ENCODE results near the gene P4HTM.

The P4HTM gene

DNA sequence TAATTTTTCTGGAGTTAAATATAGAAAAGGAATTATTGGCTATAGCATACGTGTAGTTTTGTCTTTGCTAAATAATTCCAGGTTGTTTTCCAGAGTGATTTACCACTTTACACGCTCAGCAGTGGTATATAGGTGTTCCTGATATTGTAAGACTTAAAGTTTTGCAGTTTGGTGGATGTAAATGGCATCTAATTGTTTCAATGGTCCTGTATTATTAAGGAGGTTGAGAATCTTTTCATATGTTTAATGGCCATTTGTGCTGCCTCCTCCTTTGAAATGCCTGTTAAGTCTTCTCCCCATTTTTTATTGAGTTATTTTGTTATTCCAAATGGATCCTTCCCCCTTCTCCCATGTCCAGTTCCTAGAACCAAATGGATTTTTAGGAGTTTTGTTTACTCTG lies 26.4 kb upstream of the P4HTM start:
- Histone ChIP-seq H3K4me3 (ENCODE audit: low read length) (peak overlapping the region; percentile 27), H3K27me3 (ENCODE audit: control insufficient read depth, insufficient read depth, low read length) (no peaks in the 10 kb centered on the region), H3K36me3 (ENCODE audit: control insufficient read depth, low read depth, low read length) (peaks cover 19% of the 10 kb centered on the region), H3K4me1 (ENCODE audit: control insufficient read depth, low read depth, low read length) (peaks cover 11% of the 10 kb centered on the region), H3K27ac (ENCODE audit: low read length) (no peak overlapping the region), H3K9me3 (ENCODE audit: control insufficient read depth, low read depth, low read length) (no peaks in the 10 kb centered on the region), H3K9ac (ENCODE audit: low read length) (no peak overlapping the region)

- H3K27me3 ChIP-seq (ENCODE audit: control insufficient read depth, insufficient read depth, low read length): no peaks in the 10 kb centered on the region
- no peak overlapping the region for H3K27ac ChIP-seq (ENCODE audit: low read length)
- H3K9ac ChIP-seq (ENCODE audit: low read length): no peak overlapping the region
- H3K4me3 ChIP-seq (ENCODE audit: low read length): no peak overlapping the region
- peaks cover 37% of the 10 kb centered on the region for H3K36me3 ChIP-seq (ENCODE audit: control insufficient read depth, low read depth, low read length)
- H3K9me3 ChIP-seq (ENCODE audit: control insufficient read depth, low read depth, low read length): no peaks in the 10 kb centered on the region
- peaks cover 11% of the 10 kb centered on the region for H3K4me1 ChIP-seq (ENCODE audit: control insufficient read depth, low read depth, low read length)
These were observed 23.7 kb upstream of the P4HTM start for GRCh38 chr3:48966367-48966766.

DNA sequence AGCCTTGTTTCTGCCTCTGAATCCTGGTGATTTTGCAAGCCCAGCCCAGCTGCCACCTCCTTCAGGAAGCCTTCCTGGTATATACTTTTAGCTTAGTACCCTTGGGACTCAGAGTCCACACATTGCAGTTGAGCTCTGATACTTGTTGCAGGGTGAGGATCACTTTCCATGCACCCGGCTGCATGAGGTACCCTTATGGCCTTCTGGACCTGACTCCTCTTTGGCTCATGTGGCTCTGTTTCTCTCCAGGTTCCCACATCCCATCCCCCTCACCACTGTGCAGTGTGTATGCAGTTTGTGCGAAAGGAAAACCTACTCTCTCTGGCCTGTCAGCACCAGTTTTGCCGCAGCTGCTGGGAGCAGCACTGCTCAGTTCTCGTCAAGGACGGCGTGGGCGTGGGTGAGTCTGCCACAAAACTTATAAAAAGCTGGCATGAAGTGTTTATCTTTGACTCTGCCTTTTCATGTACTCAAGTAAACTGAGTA lies 23.1 kb upstream of the P4HTM start:
- Histone ChIP-seq H3K4me1 (ENCODE audit: control insufficient read depth, low read depth, low read length) (peaks cover 11% of the 10 kb centered on the region), H3K27me3 (ENCODE audit: control insufficient read depth, insufficient read depth, low read length) (no peaks in the 10 kb centered on the region), H3K4me3 (ENCODE audit: low read length) (no peak overlapping the region), H3K9me3 (ENCODE audit: control insufficient read depth, low read depth, low read length) (no peaks in the 10 kb centered on the region), H3K27ac (ENCODE audit: low read length) (no peak overlapping the region), H3K36me3 (ENCODE audit: control insufficient read depth, low read depth, low read length) (peaks cover 42% of the 10 kb centered on the region), H3K9ac (ENCODE audit: low read length) (no peak overlapping the region)

DNA sequence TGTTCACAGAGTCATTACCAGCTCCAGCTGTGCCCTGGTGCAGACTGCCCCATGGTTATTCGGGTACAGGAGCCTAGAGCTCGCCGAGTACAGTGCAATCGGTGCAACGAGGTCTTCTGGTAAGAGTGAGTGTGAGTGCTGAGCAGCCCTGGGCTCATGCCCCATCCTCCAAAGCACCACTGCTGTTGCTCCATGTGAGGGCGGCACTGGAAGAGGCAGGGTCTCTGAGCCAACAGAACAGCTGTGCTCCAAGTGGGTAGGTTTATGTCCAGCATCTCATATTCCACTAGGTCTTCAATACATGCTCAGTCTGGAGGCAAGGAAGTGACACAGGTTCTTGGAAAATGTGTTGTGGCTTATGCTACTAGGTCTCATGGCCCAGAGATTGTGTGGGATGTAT lies 19.5 kb upstream of the P4HTM start:
- Histone ChIP-seq H3K27ac (ENCODE audit: low read length) (no peak overlapping the region), H3K36me3 (ENCODE audit: control insufficient read depth, low read depth, low read length) (peaks cover 74% of the 10 kb centered on the region), H3K9ac (ENCODE audit: low read length) (no peak overlapping the region), H3K9me3 (ENCODE audit: control insufficient read depth, low read depth, low read length) (no peaks in the 10 kb centered on the region), H3K4me3 (ENCODE audit: low read length) (no peak overlapping the region), H3K27me3 (ENCODE audit: control insufficient read depth, insufficient read depth, low read length) (no peaks in the 10 kb centered on the region), H3K4me1 (ENCODE audit: control insufficient read depth, low read depth, low read length) (no peaks in the 10 kb centered on the region)

DNA sequence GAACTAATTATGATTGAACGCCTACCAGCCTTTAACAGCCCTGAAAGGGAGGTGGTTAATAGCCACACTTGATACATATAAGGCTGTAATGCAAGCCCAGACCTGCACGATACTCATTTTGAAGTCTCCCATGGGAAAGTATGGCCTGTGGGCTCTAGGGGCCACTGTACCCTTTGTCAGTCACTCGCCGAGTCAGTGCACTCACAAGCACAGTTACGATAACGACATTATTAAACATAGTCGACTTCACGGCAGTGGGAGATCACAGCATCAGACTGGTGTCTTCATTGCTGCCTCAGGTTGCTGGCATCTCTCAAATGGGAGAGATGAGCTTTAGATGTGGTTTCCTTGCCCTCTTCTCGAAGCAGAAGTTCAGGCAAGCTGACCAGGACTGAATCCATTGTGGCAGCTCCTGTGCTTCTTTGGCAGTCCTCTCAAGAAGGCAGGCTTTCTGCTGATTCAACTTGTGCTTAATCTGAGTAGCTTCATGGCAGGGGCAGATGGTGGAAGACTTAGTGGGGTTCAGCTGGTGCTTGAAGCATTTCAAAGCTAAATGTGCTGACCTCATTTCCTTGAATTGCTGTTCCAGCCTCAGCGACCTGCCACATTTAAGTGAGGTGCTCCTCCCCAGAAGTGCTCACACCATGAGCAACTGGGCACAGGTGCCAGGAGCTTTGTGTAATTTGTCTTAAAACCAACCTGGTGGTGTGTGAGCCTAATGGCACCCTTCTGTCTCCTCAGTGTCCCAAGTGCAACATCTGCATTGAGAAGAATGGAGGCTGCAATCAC lies 15.8 kb upstream of the P4HTM start:
- H3K4me1 ChIP-seq (ENCODE audit: control insufficient read depth, low read depth, low read length): no peaks in the 10 kb centered on the region
- H3K27ac ChIP-seq (ENCODE audit: low read length): no peak overlapping the region
- H3K4me3 ChIP-seq (ENCODE audit: low read length): no peak overlapping the region
- no peaks in the 10 kb centered on the region for H3K9me3 ChIP-seq (ENCODE audit: control insufficient read depth, low read depth, low read length)
- no peaks in the 10 kb centered on the region for H3K27me3 ChIP-seq (ENCODE audit: control insufficient read depth, insufficient read depth, low read length)
- H3K36me3 ChIP-seq (ENCODE audit: control insufficient read depth, low read depth, low read length): peaks cover 78% of the 10 kb centered on the region
- no peak overlapping the region for H3K9ac ChIP-seq (ENCODE audit: low read length)

DNA sequence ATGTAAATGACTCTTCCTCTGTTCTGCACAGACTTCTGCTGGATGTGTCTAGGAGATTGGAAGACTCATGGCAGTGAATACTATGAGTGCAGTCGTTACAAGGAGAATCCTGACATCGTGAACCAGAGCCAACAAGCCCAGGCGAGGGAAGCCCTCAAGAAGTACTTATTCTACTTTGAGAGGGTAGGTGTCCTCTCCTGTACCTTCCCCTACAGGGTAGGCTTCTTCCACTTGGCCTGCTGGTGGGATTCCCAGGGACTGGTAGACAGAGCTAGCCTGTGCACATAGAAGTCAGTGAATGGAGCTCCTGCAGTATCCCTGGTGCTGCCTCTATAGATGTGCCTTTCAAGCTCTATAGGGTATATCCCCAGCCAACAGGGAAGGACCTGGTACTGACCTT lies 10.6 kb upstream of the P4HTM start:
- Histone ChIP-seq H3K27ac (ENCODE audit: low read length) (no peak overlapping the region), H3K9me3 (ENCODE audit: control insufficient read depth, low read depth, low read length) (no peaks in the 10 kb centered on the region), H3K4me3 (ENCODE audit: low read length) (no peak overlapping the region), H3K36me3 (ENCODE audit: control insufficient read depth, low read depth, low read length) (peaks cover 75% of the 10 kb centered on the region), H3K9ac (ENCODE audit: low read length) (no peak overlapping the region), H3K27me3 (ENCODE audit: control insufficient read depth, insufficient read depth, low read length) (no peaks in the 10 kb centered on the region), H3K4me1 (ENCODE audit: control insufficient read depth, low read depth, low read length) (no peaks in the 10 kb centered on the region)

GRCh38 chr3:48980295-48980694 lies 9.7 kb upstream of the P4HTM start:
- Histone ChIP-seq H3K9ac (ENCODE audit: low read length) (no peak overlapping the region), H3K4me1 (ENCODE audit: control insufficient read depth, low read depth, low read length) (no peaks in the 10 kb centered on the region), H3K27me3 (ENCODE audit: control insufficient read depth, insufficient read depth, low read length) (no peaks in the 10 kb centered on the region), H3K9me3 (ENCODE audit: control insufficient read depth, low read depth, low read length) (no peaks in the 10 kb centered on the region), H3K27ac (ENCODE audit: low read length) (no peak overlapping the region), H3K4me3 (ENCODE audit: low read length) (no peak overlapping the region), H3K36me3 (ENCODE audit: control insufficient read depth, low read depth, low read length) (peaks cover 74% of the 10 kb centered on the region)

- Histone ChIP-seq H3K4me3 (ENCODE audit: low read length) (no peak overlapping the region), H3K9me3 (ENCODE audit: control insufficient read depth, low read depth, low read length) (no peaks in the 10 kb centered on the region), H3K9ac (ENCODE audit: low read length) (no peak overlapping the region), H3K27me3 (ENCODE audit: control insufficient read depth, insufficient read depth, low read length) (no peaks in the 10 kb centered on the region), H3K27ac (ENCODE audit: low read length) (no peak overlapping the region), H3K36me3 (ENCODE audit: control insufficient read depth, low read depth, low read length) (peaks cover 72% of the 10 kb centered on the region), H3K4me1 (ENCODE audit: control insufficient read depth, low read depth, low read length) (no peaks in the 10 kb centered on the region)
These were observed 8.0 kb upstream of the P4HTM start for GRCh38 chr3:48982016-48982415.

DNA sequence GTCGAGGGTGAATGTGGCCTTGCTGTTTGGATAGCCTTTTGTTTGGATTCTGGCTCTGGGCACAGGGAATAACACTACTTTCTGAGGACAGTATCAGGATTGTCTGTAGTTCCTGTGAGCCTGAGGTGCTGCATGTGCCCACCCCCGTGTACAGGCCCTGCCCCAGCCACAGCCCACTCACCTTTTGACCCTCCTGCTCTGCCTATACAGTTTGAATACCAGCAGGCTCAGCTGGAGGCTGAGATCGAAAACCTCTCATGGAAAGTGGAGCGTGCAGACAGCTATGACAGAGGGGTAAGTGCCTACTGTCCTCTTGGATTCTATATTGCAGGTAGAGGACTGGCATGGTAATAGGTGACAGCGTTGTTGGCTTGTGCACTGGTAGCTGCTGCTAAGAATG lies 7.4 kb upstream of the P4HTM start:
- H3K9me3 ChIP-seq (ENCODE audit: control insufficient read depth, low read depth, low read length): no peaks in the 10 kb centered on the region
- no peaks in the 10 kb centered on the region for H3K27me3 ChIP-seq (ENCODE audit: control insufficient read depth, insufficient read depth, low read length)
- no peak overlapping the region for H3K27ac ChIP-seq (ENCODE audit: low read length)
- H3K4me3 ChIP-seq (ENCODE audit: low read length): no peak overlapping the region
- H3K4me1 ChIP-seq (ENCODE audit: control insufficient read depth, low read depth, low read length): no peaks in the 10 kb centered on the region
- no peak overlapping the region for H3K9ac ChIP-seq (ENCODE audit: low read length)
- H3K36me3 ChIP-seq (ENCODE audit: control insufficient read depth, low read depth, low read length): peaks cover 67% of the 10 kb centered on the region

- H3K4me3 ChIP-seq (ENCODE audit: low read length): no peak overlapping the region
- peaks cover 63% of the 10 kb centered on the region for H3K36me3 ChIP-seq (ENCODE audit: control insufficient read depth, low read depth, low read length)
- no peaks in the 10 kb centered on the region for H3K27me3 ChIP-seq (ENCODE audit: control insufficient read depth, insufficient read depth, low read length)
- H3K9ac ChIP-seq (ENCODE audit: low read length): no peak overlapping the region
- no peaks in the 10 kb centered on the region for H3K4me1 ChIP-seq (ENCODE audit: control insufficient read depth, low read depth, low read length)
- no peak overlapping the region for H3K27ac ChIP-seq (ENCODE audit: low read length)
- no peaks in the 10 kb centered on the region for H3K9me3 ChIP-seq (ENCODE audit: control insufficient read depth, low read depth, low read length)
These were observed 6.9 kb upstream of the P4HTM start for GRCh38 chr3:48983096-48983495.

DNA sequence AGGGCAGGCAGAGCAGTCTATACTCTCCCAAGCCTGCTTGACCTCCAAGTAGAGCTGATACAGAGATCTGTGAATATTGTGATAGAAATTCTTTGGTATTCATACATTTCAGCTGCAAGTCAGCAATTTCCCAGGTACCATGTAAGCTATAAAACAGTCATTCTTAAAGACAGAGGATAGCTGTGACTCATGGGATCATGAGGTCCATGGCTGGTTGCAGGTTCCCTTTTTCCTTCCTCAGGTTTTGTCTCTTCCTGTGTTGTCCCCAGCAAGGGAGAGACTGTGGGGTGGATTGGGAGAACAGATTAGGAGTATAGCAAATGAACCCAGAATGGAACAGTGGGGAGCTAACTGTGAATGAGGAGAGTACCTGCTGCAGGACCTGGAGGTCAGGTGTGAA lies 5.4 kb upstream of the P4HTM start:
- Histone ChIP-seq H3K9me3 (ENCODE audit: control insufficient read depth, low read depth, low read length) (no peaks in the 10 kb centered on the region), H3K27me3 (ENCODE audit: control insufficient read depth, insufficient read depth, low read length) (no peaks in the 10 kb centered on the region), H3K36me3 (ENCODE audit: control insufficient read depth, low read depth, low read length) (peaks cover 55% of the 10 kb centered on the region), H3K9ac (ENCODE audit: low read length) (no peak overlapping the region), H3K27ac (ENCODE audit: low read length) (no peak overlapping the region), H3K4me3 (ENCODE audit: low read length) (no peak overlapping the region), H3K4me1 (ENCODE audit: control insufficient read depth, low read depth, low read length) (peaks cover 4% of the 10 kb centered on the region)

DNA sequence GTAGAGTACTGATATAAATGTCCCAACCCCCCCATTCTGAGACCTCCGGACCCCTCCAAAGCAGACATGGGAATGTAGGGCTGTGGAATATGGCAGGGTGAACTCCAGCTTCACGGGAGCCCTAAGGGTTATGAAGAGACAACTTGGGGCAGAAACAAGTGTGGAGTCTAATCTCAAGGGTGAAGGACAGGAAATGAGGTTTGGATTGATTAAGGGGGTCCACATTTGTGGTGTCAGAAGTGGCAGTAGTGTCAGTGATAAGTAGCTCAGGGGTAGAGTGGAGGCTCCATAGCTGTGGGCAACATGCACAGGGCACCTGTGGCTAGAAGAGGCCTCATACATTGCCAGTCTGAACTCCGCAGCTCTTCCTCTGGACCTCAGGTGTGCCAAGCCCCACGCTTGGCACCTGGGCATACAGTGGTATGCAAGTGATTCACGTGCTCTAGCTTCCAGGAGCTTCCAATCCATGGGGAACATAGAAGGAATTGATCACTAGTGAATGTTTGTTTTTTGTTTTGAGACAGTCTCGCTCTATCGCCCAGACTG lies 4.1 kb upstream of the P4HTM start:
- Histone ChIP-seq H3K36me3 (ENCODE audit: control insufficient read depth, low read depth, low read length) (peaks cover 46% of the 10 kb centered on the region), H3K4me1 (ENCODE audit: control insufficient read depth, low read depth, low read length) (peaks cover 5% of the 10 kb centered on the region), H3K27ac (ENCODE audit: low read length) (no peak overlapping the region), H3K4me3 (ENCODE audit: low read length) (no peak overlapping the region), H3K9me3 (ENCODE audit: control insufficient read depth, low read depth, low read length) (no peaks in the 10 kb centered on the region), H3K27me3 (ENCODE audit: control insufficient read depth, insufficient read depth, low read length) (no peaks in the 10 kb centered on the region), H3K9ac (ENCODE audit: low read length) (no peak overlapping the region)

Data from iPS-18a (cell line).